Retinal pigment epithelial cell (primary cell): Measurements from ENCODE around the gene ZMPSTE24.

Source experiments
- DNase-seq: peaks from one replicate; pipeline ENCODE4 v3.0.0-alpha.2; 2010; ENCODE audit warnings: low read depth
- H3K4me3 ChIP-seq: 2 replicates; pipeline ENCODE4 v1.5.1; 2011; ENCODE audit warnings: mild to moderate bottlenecking, low read length, control low read depth, moderate library complexity
- CTCF ChIP-seq: conservative IDR thresholded peaks from 2 replicates; pipeline ENCODE4 v1.5.1; 2011; ENCODE audit warnings: low read depth, low read length, control low read depth, inconsistent platforms

ZMPSTE24 gene

GRCh38 chr1:40303051-40303771 is 45.2 kb downstream of the ZMPSTE24 start:
- no peak overlapping the region for H3K4me3 ChIP-seq
- TF ChIP-seq CTCF = no peak
- DNase-seq = no peak

- no peak for DNase-seq
- no peak for TF ChIP-seq CTCF
- no peak overlapping the region for H3K4me3 ChIP-seq
These were observed 45.8 kb downstream of the ZMPSTE24 start for GRCh38 chr1:40303790-40304189.

GRCh38 chr1:40305451-40305850 is 47.4 kb downstream of the ZMPSTE24 start:
- no peak overlapping the region for H3K4me3 ChIP-seq
- no peak for DNase-seq
- no peak for TF ChIP-seq CTCF

GRCh38 chr1:40305871-40306270 is 47.8 kb downstream of the ZMPSTE24 start:
- no peak overlapping the region for H3K4me3 ChIP-seq
- TF ChIP-seq CTCF = no peak
- DNase-seq = no peak

- no peak for TF ChIP-seq CTCF
- H3K4me3 ChIP-seq = no peak overlapping the region
- no peak for DNase-seq
These were observed 48.3 kb downstream of the ZMPSTE24 start for GRCh38 chr1:40306296-40306695.

- TF ChIP-seq CTCF = no peak
- no peak for DNase-seq
- H3K4me3 ChIP-seq = no peak overlapping the region
These were observed 49.1 kb downstream of the ZMPSTE24 start for GRCh38 chr1:40307186-40307585.

- TF ChIP-seq CTCF = no peak
These were observed 50.1 kb downstream of the ZMPSTE24 start for GRCh38 chr1:40308036-40308727.

More at GRCh38 chr1:40308036-40308727, 50.1 kb downstream of the ZMPSTE24 start:
- DNase-seq = peak; percentile 51
- H3K4me3 ChIP-seq = no peak overlapping the region
